ENCODE data around the gene PLS1. TPM values are rescaled to one million over a fixed set of nuclear protein-coding genes. Genes with fewer than 3 reads are reported as not detected.

Gene PLS1
- total RNA-seq, 4 donors from 2014 or later: 13.5 to 27.8 (median 19.3) TPM

GRCh38 chr3:142690613-142691012, 94.4 kb downstream of the PLS1 start:
- no peak for DNase-seq
- no peak for TF ChIP-seq POLR2A (IDR thresholded peaks at IDR 0.05)
- TF ChIP-seq, protein P1, sequence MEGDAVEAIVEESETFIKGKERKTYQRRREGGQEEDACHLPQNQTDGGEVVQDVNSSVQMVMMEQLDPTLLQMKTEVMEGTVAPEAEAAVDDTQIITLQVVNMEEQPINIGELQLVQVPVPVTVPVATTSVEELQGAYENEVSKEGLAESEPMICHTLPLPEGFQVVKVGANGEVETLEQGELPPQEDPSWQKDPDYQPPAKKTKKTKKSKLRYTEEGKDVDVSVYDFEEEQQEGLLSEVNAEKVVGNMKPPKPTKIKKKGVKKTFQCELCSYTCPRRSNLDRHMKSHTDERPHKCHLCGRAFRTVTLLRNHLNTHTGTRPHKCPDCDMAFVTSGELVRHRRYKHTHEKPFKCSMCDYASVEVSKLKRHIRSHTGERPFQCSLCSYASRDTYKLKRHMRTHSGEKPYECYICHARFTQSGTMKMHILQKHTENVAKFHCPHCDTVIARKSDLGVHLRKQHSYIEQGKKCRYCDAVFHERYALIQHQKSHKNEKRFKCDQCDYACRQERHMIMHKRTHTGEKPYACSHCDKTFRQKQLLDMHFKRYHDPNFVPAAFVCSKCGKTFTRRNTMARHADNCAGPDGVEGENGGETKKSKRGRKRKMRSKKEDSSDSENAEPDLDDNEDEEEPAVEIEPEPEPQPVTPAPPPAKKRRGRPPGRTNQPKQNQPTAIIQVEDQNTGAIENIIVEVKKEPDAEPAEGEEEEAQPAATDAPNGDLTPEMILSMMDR (IDR thresholded peaks at IDR 0.05): no peak
- intact Hi-C loops (cut with DNase I): no loop called here
- no peaks in the 10 kb centered on the region for H3K4me1 ChIP-seq
- H3K27me3 ChIP-seq: no peaks in the 10 kb centered on the region
- peaks cover 0 to 5% (median 0%) of the 10 kb centered on the region in 3 donors for H3K36me3 ChIP-seq
- 90 to 96% methylated on average over 2 of the region's 2 CpGs for WGBS, 2 donors
- H3K4me3 ChIP-seq: no peak overlapping the region
- H3K27ac ChIP-seq: no peak overlapping the region
- no peaks in the 10 kb centered on the region for H3K9me3 ChIP-seq

- Histone ChIP-seq H3K9me3 (no peaks in the 10 kb centered on the region), H3K4me1 (no peaks in the 10 kb centered on the region), H3K36me3 (peaks cover 0 to 4% (median 0%) of the 10 kb centered on the region in 3 donors), H3K27ac (no peak overlapping the region), H3K4me3 (no peak overlapping the region), H3K27me3 (no peaks in the 10 kb centered on the region)
- TF ChIP-seq POLR2A (IDR thresholded peaks at IDR 0.05): no peak
- TF ChIP-seq, protein P1 (IDR thresholded peaks at IDR 0.05): no peak
- intact Hi-C loops (cut with DNase I): no loop called here
- DNase-seq: no peak
- 90 to 91% methylated on average over 2 of the region's 2 CpGs for WGBS, 2 donors
These were observed 95.3 kb downstream of the PLS1 start for GRCh38 chr3:142691527-142691926.

DNA sequence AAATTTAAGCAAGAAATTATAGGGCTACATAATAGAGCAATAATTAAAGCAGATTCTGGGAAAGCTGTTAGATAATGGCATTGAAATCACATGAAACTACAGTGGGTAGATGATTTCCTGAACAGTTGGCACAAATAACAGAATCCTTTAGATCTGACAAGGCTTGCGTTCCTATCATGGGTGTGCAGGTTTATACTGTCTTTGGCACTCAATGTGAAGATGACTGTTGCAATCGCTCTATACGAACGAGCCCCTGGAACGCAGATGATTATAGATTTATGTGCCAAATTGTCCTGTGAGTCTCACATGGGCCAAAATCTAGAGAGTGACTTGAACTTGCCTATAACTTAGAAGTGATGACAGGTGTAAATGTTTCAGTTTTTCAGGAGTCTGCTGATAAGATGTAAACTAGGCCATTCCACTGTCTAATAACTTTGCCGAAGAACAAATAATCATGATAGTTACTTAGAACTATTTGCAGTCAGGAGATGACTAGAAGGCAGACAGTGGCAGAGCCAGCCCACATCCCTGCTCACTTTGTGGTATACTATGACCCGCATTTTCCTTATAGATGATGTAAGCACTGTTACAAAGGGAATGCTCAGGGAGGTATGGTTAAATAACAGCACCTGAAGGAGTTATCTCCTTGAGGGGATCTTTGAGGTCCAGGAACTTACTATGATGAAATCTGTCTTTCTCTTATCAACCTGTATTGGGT, 97.1 kb downstream of the PLS1 start:
- H3K4me1 ChIP-seq: no peaks in the 10 kb centered on the region
- no peak overlapping the region for H3K4me3 ChIP-seq
- H3K9me3 ChIP-seq: no peaks in the 10 kb centered on the region
- peak overlapping the region in 1 of 4 donors; percentile 31 for H3K27ac ChIP-seq
- no peaks in the 10 kb centered on the region for H3K27me3 ChIP-seq
- TF ChIP-seq, protein P1 (IDR thresholded peaks at IDR 0.05): no peak
- TF ChIP-seq POLR2A (IDR thresholded peaks at IDR 0.05): no peak
- H3K36me3 ChIP-seq: no peaks in the 10 kb centered on the region
- WGBS, 2 donors: 85 to 91% methylated on average over 7 of the region's 7 CpGs
- intact Hi-C loops (cut with DNase I): no loop called here
- no peak for DNase-seq

DNA sequence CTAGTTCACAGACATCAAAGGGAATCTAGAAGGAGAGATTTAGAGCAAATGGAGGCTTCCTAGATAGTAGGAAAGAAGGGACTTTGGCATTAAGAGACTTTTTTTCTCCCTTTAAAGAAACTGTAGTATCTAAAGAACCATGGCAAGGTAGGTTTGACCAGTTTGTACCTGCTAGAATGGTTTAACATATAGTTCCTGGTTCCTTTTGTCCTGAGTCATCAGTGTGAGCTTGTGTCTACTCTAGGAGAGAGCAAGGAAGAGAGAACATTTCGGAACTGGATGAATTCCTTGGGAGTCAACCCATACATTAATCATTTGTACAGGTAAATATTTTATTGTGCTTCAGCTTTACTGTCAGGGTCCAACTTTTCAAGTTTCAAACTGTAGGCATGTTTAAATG, 98.0 kb downstream of the PLS1 start:
- no peaks in the 10 kb centered on the region for H3K9me3 ChIP-seq
- peak overlapping the region in 2 of 4 donors; percentile 31 for H3K27ac ChIP-seq
- H3K27me3 ChIP-seq: no peaks in the 10 kb centered on the region
- WGBS, 2 donors: 54 to 56% methylated on average over 1 of the region's 1 CpG
- TF ChIP-seq, protein P1 (IDR thresholded peaks at IDR 0.05): no peak
- TF ChIP-seq POLR2A (IDR thresholded peaks at IDR 0.05): no peak
- DNase-seq: no peak
- intact Hi-C loops (cut with DNase I): no loop called here
- no peak overlapping the region for H3K4me3 ChIP-seq
- no peaks in the 10 kb centered on the region for H3K36me3 ChIP-seq
- H3K4me1 ChIP-seq: no peaks in the 10 kb centered on the region

GRCh38 chr3:142705198-142705597, 109.0 kb downstream of the PLS1 start:
- TF ChIP-seq, protein P1 (IDR thresholded peaks at IDR 0.05): no peak
- no peak for TF ChIP-seq POLR2A (IDR thresholded peaks at IDR 0.05)

More at GRCh38 chr3:142705198-142705597, 109.0 kb downstream of the PLS1 start:
- WGBS, 2 donors: 63 to 73% methylated on average over 2 of the region's 2 CpGs
- no peaks in the 10 kb centered on the region for H3K36me3 ChIP-seq
- no peaks in the 10 kb centered on the region for H3K27me3 ChIP-seq
- no peaks in the 10 kb centered on the region for H3K9me3 ChIP-seq
- H3K4me1 ChIP-seq: no peaks in the 10 kb centered on the region
- no peak overlapping the region for H3K4me3 ChIP-seq
- no peak for DNase-seq
- intact Hi-C loops (cut with DNase I): no loop called here
- H3K27ac ChIP-seq: no peak overlapping the region
